H1 (cell line): ENCODE results near the gene PLCB3. TPM values are rescaled to one million over a fixed set of nuclear protein-coding genes. Genes with fewer than 3 reads are reported as not detected.

ENCODE experiments used
- CTCF ChIA-PET: fragments of 300-600 bp; sonication (Branson Sonifier 250); formaldehyde crosslinking; loops from one replicate; lab custom pipeline; 2021; ENCODE audit not compliant: partially characterized antibody; lab: Charles Lee
- POLR2A ChIA-PET: fragments of 300-600 bp; sonication (Branson Sonifier 250); formaldehyde crosslinking; loops from one replicate; lab custom pipeline; 2021; ENCODE audit warnings: inconsistent platforms; ENCODE audit not compliant: partially characterized antibody; lab: Charles Lee
- DNase-seq, 2 experiments: peaks; one replicate each; pipeline versions ENCODE4 v3.0.0 to v3.0.0-alpha.2; 2010 to 2022; ENCODE audit warnings: low spot score in 2 of 2, low read depth in 1 of 2, mixed read lengths in 1 of 2
- FAIRE-seq: peaks from 2 replicates; lab custom pipeline; 2011; peaks lifted over from hg19 to GRCh38; lab: Jason Lieb, UNC
- H2AFZ ChIP-seq: 2 replicates; pipeline ENCODE4 v1.8.1; 2012; ENCODE audit warnings: low read length, inconsistent platforms
- H2AK5ac ChIP-seq: 2 replicates; pipeline ENCODE4 v1.6.1; 2013; ENCODE audit warnings: low read depth, low read length
- H2BK120ac ChIP-seq: replicated peaks from 2 replicates; pipeline ENCODE3; 2013; ENCODE audit warnings: low read depth, low read length, inconsistent platforms
- H2BK12ac ChIP-seq: 2 replicates; pipeline ENCODE4 v1.6.1; 2013; ENCODE audit warnings: low read depth, low read length
- H2BK15ac ChIP-seq: 2 replicates; pipeline ENCODE4 v1.6.1; 2013; ENCODE audit warnings: low read length
- H2BK20ac ChIP-seq: 2 replicates; pipeline ENCODE4 v1.6.1; 2013; ENCODE audit warnings: low read length
- H2BK5ac ChIP-seq: 2 replicates; pipeline ENCODE4 v1.6.1; 2013; ENCODE audit warnings: low read depth, low read length
- H3K14ac ChIP-seq: 2 replicates; pipeline ENCODE4 v1.6.1; 2013; ENCODE audit warnings: inconsistent platforms; ENCODE audit not compliant: insufficient read length
- H3K18ac ChIP-seq: 2 replicates; pipeline ENCODE4 v1.6.1; 2013; ENCODE audit warnings: low read length; ENCODE audit errors: extremely low read depth
- H3K23ac ChIP-seq: 2 replicates; pipeline ENCODE4 v1.6.1; 2013; ENCODE audit warnings: inconsistent platforms; ENCODE audit not compliant: insufficient read length
- H3K23me2 ChIP-seq: 2 replicates; pipeline ENCODE4 v1.6.1; 2013; ENCODE audit warnings: low read depth, low read length
- H3K27ac ChIP-seq: 2 replicates; pipeline ENCODE4 v1.6.1; 2011; ENCODE audit warnings: low read depth, low read length, inconsistent platforms
- H3K27me3 ChIP-seq, 4 experiments: replicated peaks in 1 of 4; 1 replicate in 1 of 4; 2 replicates in 3 of 4; pipeline versions ENCODE4 v1.6.1 to v1.8.1; 2011 to 2013; ENCODE audit warnings: low read length in 3 of 4, mild to moderate bottlenecking in 3 of 4, inconsistent platforms in 2 of 4, mixed read lengths in 2 of 4, moderate library complexity in 1 of 4; ENCODE audit not compliant: control insufficient read depth in 3 of 4, insufficient read depth in 3 of 4; ENCODE audit errors: extremely low read depth in 1 of 4
- H3K36me3 ChIP-seq, 4 experiments: 2 replicates each; pipeline versions ENCODE4 v1.6.1 to v1.8.1; 2011 to 2013; ENCODE audit warnings: mild to moderate bottlenecking in 4 of 4, low read length in 3 of 4, moderate library complexity in 2 of 4, control low read depth in 1 of 4, inconsistent platforms in 1 of 4; ENCODE audit not compliant: insufficient read depth in 4 of 4, control insufficient read depth in 2 of 4
- H3K4ac ChIP-seq: replicated peaks from 2 replicates; pipeline ENCODE3; 2013; ENCODE audit warnings: low read length, low read depth, mixed read lengths, inconsistent platforms; ENCODE audit not compliant: insufficient read length
- H3K4me1 ChIP-seq, 4 experiments: replicated peaks in 1 of 4; 1 replicate in 1 of 4; 2 replicates in 3 of 4; pipeline versions ENCODE4 v1.6.1 to v1.8.1; 2011 to 2013; ENCODE audit warnings: low read length in 3 of 4, inconsistent platforms in 2 of 4, mixed read lengths in 1 of 4; ENCODE audit not compliant: insufficient read depth in 4 of 4, control insufficient read depth in 3 of 4
- H3K4me2 ChIP-seq, 2 experiments: 2 replicates each; pipeline versions ENCODE4 v1.6.1 to v1.8.1; 2011 to 2013; ENCODE audit warnings: low read depth in 2 of 2, low read length in 2 of 2, control low read depth in 1 of 2, inconsistent platforms in 1 of 2, mild to moderate bottlenecking in 1 of 2; ENCODE audit not compliant: insufficient read depth in 1 of 2
- H3K4me3 ChIP-seq, 4 experiments: fragments of 200-600, 300-600 bp in 1 of 4; sonication (generic), shearing (Covaris generic), sonication (Bioruptor Twin) in 1 of 4; 2 replicates each; pipeline versions ENCODE4 v1.5.1 to v1.8.1; 2011 to 2016; ENCODE audit warnings: low read length in 4 of 4, low read depth in 3 of 4, control low read depth in 2 of 4, inconsistent platforms in 2 of 4, mild to moderate bottlenecking in 2 of 4, mixed read lengths in 1 of 4, moderate library complexity in 1 of 4; ENCODE audit not compliant: insufficient read depth in 2 of 4; ENCODE audit errors: extremely low read depth in 1 of 4
- H3K56ac ChIP-seq: replicated peaks from 2 replicates; pipeline ENCODE3; 2013; ENCODE audit warnings: low read depth, mild to moderate bottlenecking, mixed read lengths, low read length, inconsistent platforms; ENCODE audit not compliant: insufficient read length
- H3K79me1 ChIP-seq: 2 replicates; pipeline ENCODE4 v1.6.1; 2013; ENCODE audit warnings: low read depth, low read length, control low read depth
- H3K79me2 ChIP-seq, 2 experiments: 2 replicates each; pipeline versions ENCODE4 v1.6.1 to v1.8.1; 2012 to 2013; ENCODE audit warnings: low read length in 2 of 2, mild to moderate bottlenecking in 2 of 2, inconsistent platforms in 1 of 2; ENCODE audit not compliant: insufficient read depth in 2 of 2, control insufficient read depth in 1 of 2
- H3K9ac ChIP-seq, 4 experiments: replicated peaks in 1 of 4; 1 replicate in 1 of 4; 2 replicates in 3 of 4; pipeline versions ENCODE4 v1.6.1 to v1.8.1; 2011 to 2013; ENCODE audit warnings: low read depth in 3 of 4, low read length in 3 of 4, control low read depth in 2 of 4, mild to moderate bottlenecking in 2 of 4, moderate library complexity in 2 of 4, inconsistent platforms in 1 of 4; ENCODE audit errors: extremely low read depth in 1 of 4
- H3K9me3 ChIP-seq, 2 experiments: 2 replicates each; pipeline versions ENCODE4 v1.6.1 to v1.8.1; 2012 to 2013; ENCODE audit warnings: mild to moderate bottlenecking in 2 of 2, moderate library complexity in 2 of 2, control low read depth in 1 of 2, inconsistent platforms in 1 of 2, low read depth in 1 of 2, low read length in 1 of 2, mixed read lengths in 1 of 2; ENCODE audit not compliant: insufficient read depth in 2 of 2
- H4K20me1 ChIP-seq, 2 experiments: replicated peaks in 1 of 2; 2 replicates each; pipeline versions ENCODE3 to v1.8.1; 2011 to 2013; ENCODE audit warnings: inconsistent platforms in 2 of 2, low read length in 2 of 2, mild to moderate bottlenecking in 1 of 2; ENCODE audit not compliant: insufficient read depth in 2 of 2, control insufficient read depth in 1 of 2
- H4K5ac ChIP-seq: 2 replicates; pipeline ENCODE4 v1.6.1; 2013; ENCODE audit warnings: low read length, low read depth, mixed read lengths, inconsistent platforms; ENCODE audit not compliant: insufficient read length
- H4K8ac ChIP-seq: 2 replicates; pipeline ENCODE4 v1.8.0; 2013; ENCODE audit warnings: mild to moderate bottlenecking, moderate library complexity, low read length, inconsistent platforms; ENCODE audit not compliant: insufficient read depth; ENCODE audit errors: extremely low read depth
- H4K91ac ChIP-seq: replicated peaks from 2 replicates; pipeline ENCODE3; 2013; ENCODE audit warnings: low read length, mixed read lengths, inconsistent platforms; ENCODE audit not compliant: insufficient read length
- ATF2 ChIP-seq: IDR thresholded peaks from 2 replicates; pipeline ENCODE4 v1.6.1; 2012; ENCODE audit warnings: low read length, inconsistent platforms
- CBX8 ChIP-seq: fragments of 300-800, 300-1000 bp; sonication (generic); IDR thresholded peaks from 2 replicates; pipeline ENCODE4 v1.7.1; 2016; ENCODE audit warnings: low read depth, low read length, borderline replicate concordance
- JUN ChIP-seq: IDR thresholded peaks from 2 replicates; pipeline ENCODE4 v1.6.1; 2011; ENCODE audit warnings: low read depth, mild to moderate bottlenecking, improper control_type of control experiment, low read length
- POLR2AphosphoS5 ChIP-seq: IDR thresholded peaks from 2 replicates; pipeline ENCODE4 v1.6.1; 2011; ENCODE audit warnings: low read depth, low read length
- RAD21 ChIP-seq, 2 experiments: IDR thresholded peaks in 1 of 2; conservative IDR thresholded peaks in 1 of 2; 2 replicates each; pipeline ENCODE4 v1.6.1; 2011; ENCODE audit warnings: low read depth in 2 of 2, low read length in 2 of 2, improper control_type of control experiment in 1 of 2, inconsistent platforms in 1 of 2, mild to moderate bottlenecking in 1 of 2, moderate library complexity in 1 of 2
- SIX5 ChIP-seq: IDR thresholded peaks from 2 replicates; pipeline ENCODE4 v1.6.1; 2011; ENCODE audit warnings: mild to moderate bottlenecking, low read depth, low read length
- SRF ChIP-seq: IDR thresholded peaks from 2 replicates; pipeline ENCODE4 v1.6.1; 2011; ENCODE audit warnings: mild to moderate bottlenecking, low read depth, low read length, moderate library complexity
- WGBS, 2 experiments: shearing (Covaris generic) in 1 of 2; methylation state at CpG; one replicate each; pipeline versions ENCODE4 v1.1.6 to v1.1.7; 2013 to 2015; ENCODE audit warnings: low lambda C conversion rate in 2 of 2, mixed read lengths in 2 of 2, inconsistent platforms in 1 of 2, low coverage in 1 of 2, missing lambda C conversion rate in 1 of 2; ENCODE audit not compliant: insufficient replicate concordance in 2 of 2, insufficient coverage in 1 of 2, insufficient read length in 1 of 2; ENCODE audit errors: extremely low coverage in 1 of 2, missing lambda C conversion rate in 1 of 2; 5-methylcytosine and 5-hydroxymethylcytosine counted together
- polyA plus RNA-seq, 7 experiments: library from polyadenylated mRNA; depleted of rRNA in 3 of 7; stranded (reverse) in 5 of 7; unstranded in 2 of 7; fragments of >200 nt in 5 of 7; fragments of 200-250 nt in 2 of 7; gene quantifications; 1 replicate in 5 of 7; 2 replicates in 1 of 7; 4 replicates in 1 of 7; pipeline versions ENCODE4 v1.2.1 to v1.2.3, GENCODE V29; 2011 to 2013; ENCODE audit warnings: missing spikeins in 2 of 7, mixed read lengths in 2 of 7
- total RNA-seq: library from RNA; stranded (reverse); fragmentation: NEBNext Ultra II Directional; extraction: Animal tissue kit (Norgen Biotek cat#: 25700); gene quantifications from 2 replicates; pipeline ENCODE4 v1.2.1, GENCODE V29; 2021

Gene PLCB3
- total and polyA plus RNA-seq, 2 of the 8 experiments (the other 6 are each of a cell fraction or from before 2014, with no cell fraction given), result 47.2 to 104 TPM

DNA sequence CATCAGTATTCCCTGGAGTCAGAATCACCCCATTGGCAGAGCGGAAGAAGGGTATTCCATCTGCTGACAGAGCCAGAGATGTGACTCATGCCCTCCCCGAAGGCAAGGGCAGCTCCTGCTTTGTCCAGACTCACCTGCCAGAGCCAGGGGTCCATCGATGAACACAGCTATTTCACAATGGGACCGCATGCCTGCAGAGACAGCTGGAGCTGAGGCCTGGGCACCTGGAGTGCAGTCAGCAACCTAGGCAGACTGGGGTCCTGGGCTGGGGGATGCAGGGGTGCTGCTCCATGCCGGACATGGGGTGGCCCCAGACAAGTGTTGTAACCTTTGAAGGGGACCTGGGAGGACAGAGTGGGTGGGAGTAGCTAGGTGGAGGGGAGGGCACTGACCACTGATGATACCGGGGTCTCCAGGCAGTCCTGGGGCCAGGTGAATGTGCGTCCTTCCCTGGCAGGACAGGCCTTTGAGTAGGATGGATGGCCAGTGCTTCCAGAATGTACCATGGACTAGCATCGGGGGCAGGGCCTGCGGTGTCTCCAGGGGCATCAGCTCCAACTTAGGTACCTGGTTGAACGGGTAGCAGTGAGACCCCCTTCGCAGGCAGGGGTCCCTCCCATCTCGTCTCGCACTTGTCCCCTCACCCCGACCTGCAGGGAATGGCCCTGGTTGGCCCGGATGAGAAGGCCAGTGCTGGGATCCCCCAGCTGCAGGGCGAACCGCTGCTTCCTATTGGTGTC is 27.0 kb upstream of the PLCB3 start:
- no peak overlapping the region for H3K9ac ChIP-seq
- no peaks in the 10 kb centered on the region for H3K79me2 ChIP-seq
- H2BK12ac ChIP-seq, result no peak overlapping the region
- WGBS, 2 experiments, result 88% methylated on average over 15 of the region's 17 CpGs; no CpG with 5 or more reads in 1 of the 2 experiments
- peaks cover 2 to 9% of the 10 kb centered on the region in 2 experiments for H4K20me1 ChIP-seq
- no peak overlapping the region for H3K4ac ChIP-seq
- H3K36me3 ChIP-seq, result peaks cover 0 to 9% (median 5%) of the 10 kb centered on the region in 4 experiments; a peak in 4 of 8 replicates
- TF ChIP-seq JUN (no peak), SRF (no peak), CBX8 (no peak), RAD21 (IDR thresholded peaks at IDR 0.05 in 1 of 2, conservative IDR thresholded peaks at IDR 0.05 in 1 of 2; ENCODE audit: low read depth in 2 of 2, low read length in 2 of 2) (no peak), POLR2AphosphoS5 (peak; percentile 56; the same call in 1 of the 2 replicates), SIX5 (no peak), ATF2 (no peak)
- no peak overlapping the region for H2BK20ac ChIP-seq
- no peak overlapping the region for H2BK5ac ChIP-seq
- no peaks in the 10 kb centered on the region for H3K27me3 ChIP-seq
- H3K4me2 ChIP-seq, result no peak overlapping the region; a peak in 1 of 4 replicates
- H3K79me1 ChIP-seq, result no peaks in the 10 kb centered on the region
- H3K23ac ChIP-seq, result no peak overlapping the region
- H3K23me2 ChIP-seq, result peaks cover 10% of the 10 kb centered on the region; the same call in 1 of the 2 replicates
- H3K18ac ChIP-seq, result no peak overlapping the region
- H3K56ac ChIP-seq, result no peak overlapping the region
- H3K4me3 ChIP-seq, result no peak overlapping the region
- no peak overlapping the region for H2AK5ac ChIP-seq
- no peak overlapping the region for H4K5ac ChIP-seq
- no peak overlapping the region for H2BK120ac ChIP-seq
- peaks cover 0 to 18% (median 12%) of the 10 kb centered on the region in 4 experiments; a peak in 6 of 7 replicates for H3K4me1 ChIP-seq
- no peaks in the 10 kb centered on the region for H3K9me3 ChIP-seq
- no peak overlapping the region for H2AFZ ChIP-seq
- ChIA-PET POLR2A (interaction anchor here (0.7 to 14.1 kb wide), 10 partner anchors 10 to 50 kb away, joined by 3 to 253 read pairs (median 18); partner anchors contain the start of genes FERMT3, FKBP2, PLCB3 and PPP1R14B), CTCF (interaction anchor here (0.8 to 6.5 kb wide), 13 partner anchors 8 to 226 kb away, joined by 3 to 64 read pairs (median 4); partner anchors contain the start of genes FERMT3 and PLCB3)
- DNase-seq (no peak), FAIRE-seq (no peak)
- H2BK15ac ChIP-seq, result no peak overlapping the region
- H3K14ac ChIP-seq, result no peak overlapping the region
- no peak overlapping the region for H4K91ac ChIP-seq
- peak overlapping the region; percentile 4; the same call in 1 of the 2 replicates for H4K8ac ChIP-seq
- H3K27ac ChIP-seq, result no peak overlapping the region
